Stimulated activated CD4-positive, alpha-beta T cell treated with anti-CD3 and anti-CD28 coated beads, Interleukin-12 subunit alpha, Interleukin-12 subunit beta, amount 100 ng/mL, for 48 hours (primary cell): ENCODE measurements around the gene MOB3B.
"Not testable (repeated sequence)": the region's sequence is repeated elsewhere in the genome, so short reads cannot be mapped to it uniquely, and the experiment has no call there.

Experiments used
- DNase-seq, 3 donors: peaks; one replicate each; pipeline ENCODE4 v3.0.0-alpha.2; 2020; ENCODE audit warnings: low read depth in 2 of 3, low spot score in 1 of 3

The MOB3B gene

GRCh38 chr9:27426511-27427271, 102.9 kb downstream of the MOB3B start:
- no peak for DNase-seq

GRCh38 chr9:27425827-27426510, 103.6 kb downstream of the MOB3B start:
- DNase-seq: no peak

GRCh38 chr9:27423915-27424710, 105.5 kb downstream of the MOB3B start:
- no peak for DNase-seq

GRCh38 chr9:27422279-27422834, 107.3 kb downstream of the MOB3B start:
- no peak for DNase-seq

GRCh38 chr9:27421577-27421976, 108.0 kb downstream of the MOB3B start:
- no peak for DNase-seq

GRCh38 chr9:27419558-27419957, 110.1 kb downstream of the MOB3B start:
- DNase-seq: not testable (repeated sequence)

GRCh38 chr9:27414220-27414761, 115.3 kb downstream of the MOB3B start:
- no peak for DNase-seq

- no peak for DNase-seq
These were observed 115.9 kb downstream of the MOB3B start for GRCh38 chr9:27413511-27414219.

- DNase-seq: no peak
These were observed 116.7 kb downstream of the MOB3B start for GRCh38 chr9:27412963-27413362.

- DNase-seq: no peak
These were observed 117.5 kb downstream of the MOB3B start for GRCh38 chr9:27412081-27412480.

GRCh38 chr9:27408482-27408881, 121.1 kb downstream of the MOB3B start:
- DNase-seq: no peak

- DNase-seq: no peak
These were observed 121.6 kb downstream of the MOB3B start for GRCh38 chr9:27408001-27408400.

GRCh38 chr9:27407491-27407890, 122.1 kb downstream of the MOB3B start:
- DNase-seq: no peak

GRCh38 chr9:27404661-27405060, 125.0 kb downstream of the MOB3B start:
- no peak for DNase-seq

GRCh38 chr9:27402626-27403025, 127.0 kb downstream of the MOB3B start:
- no peak for DNase-seq

GRCh38 chr9:27400334-27400880, 129.2 kb downstream of the MOB3B start:
- DNase-seq: no peak

GRCh38 chr9:27398982-27399653, 130.5 kb downstream of the MOB3B start:
- DNase-seq: no peak

GRCh38 chr9:27396495-27396894, 133.1 kb downstream of the MOB3B start:
- DNase-seq: no peak

- DNase-seq: no peak
These were observed 134.1 kb downstream of the MOB3B start for GRCh38 chr9:27395484-27395921.

- no peak for DNase-seq
These were observed 134.8 kb downstream of the MOB3B start for GRCh38 chr9:27394826-27395201.
